Activated T-helper 1 cell treated with anti-CD3 and anti-CD28 coated beads, Interleukin-2, amount 50 U/mL, for 16 hours (primary cell): ENCODE data around the gene MRPL34.

Experiments
- DNase-seq, 2 donors: peaks; one replicate each; pipeline ENCODE4 v3.0.0-alpha.2; 2020; ENCODE audit warnings: low read depth in 1 of 2, low spot score in 1 of 2

The MRPL34 gene

DNA sequence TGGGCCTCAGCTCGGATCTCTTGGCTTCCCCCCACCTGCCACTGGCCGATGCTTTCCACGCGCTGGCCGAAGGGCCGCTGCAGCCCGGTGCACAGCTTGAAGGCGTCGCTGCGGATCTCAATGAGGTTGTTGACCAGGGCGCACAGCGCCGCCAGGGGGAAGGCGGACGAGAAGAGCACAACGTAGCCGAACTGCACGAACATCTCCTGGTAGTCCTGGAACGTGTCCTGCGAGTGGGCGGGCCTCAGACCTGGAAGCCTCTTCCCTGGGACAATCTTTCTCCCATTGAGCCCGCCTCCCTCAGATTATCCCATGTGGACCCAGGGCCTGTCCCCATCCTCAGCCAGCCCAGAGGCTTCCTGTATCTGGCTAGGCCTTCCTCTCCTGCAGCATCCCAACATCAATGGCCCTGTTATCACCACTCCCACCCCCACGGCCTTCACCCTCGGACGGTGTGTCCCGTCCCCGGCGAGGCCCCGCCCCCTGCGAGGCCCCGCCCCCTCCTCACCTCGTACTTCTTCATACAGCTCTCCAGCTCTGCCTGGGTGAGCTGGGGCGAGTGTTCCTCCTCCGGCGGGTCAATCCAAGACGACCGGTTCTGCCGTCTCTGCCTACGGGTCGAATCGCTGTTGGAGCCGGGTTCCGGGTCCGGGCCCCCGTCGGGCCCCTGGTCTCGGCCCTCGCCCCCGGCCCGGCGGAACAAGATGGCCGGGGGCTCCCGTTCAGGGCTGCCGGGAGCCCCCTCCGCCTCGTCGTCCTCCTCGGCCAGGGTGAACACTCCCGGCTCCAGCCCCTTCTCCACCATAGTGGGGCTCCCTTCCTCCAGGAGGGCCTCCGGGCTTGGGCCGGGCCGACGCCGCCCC, 22.2 kb downstream of the MRPL34 start:
- peak in 1 of 2 donors; percentile 42 for DNase-seq

DNA sequence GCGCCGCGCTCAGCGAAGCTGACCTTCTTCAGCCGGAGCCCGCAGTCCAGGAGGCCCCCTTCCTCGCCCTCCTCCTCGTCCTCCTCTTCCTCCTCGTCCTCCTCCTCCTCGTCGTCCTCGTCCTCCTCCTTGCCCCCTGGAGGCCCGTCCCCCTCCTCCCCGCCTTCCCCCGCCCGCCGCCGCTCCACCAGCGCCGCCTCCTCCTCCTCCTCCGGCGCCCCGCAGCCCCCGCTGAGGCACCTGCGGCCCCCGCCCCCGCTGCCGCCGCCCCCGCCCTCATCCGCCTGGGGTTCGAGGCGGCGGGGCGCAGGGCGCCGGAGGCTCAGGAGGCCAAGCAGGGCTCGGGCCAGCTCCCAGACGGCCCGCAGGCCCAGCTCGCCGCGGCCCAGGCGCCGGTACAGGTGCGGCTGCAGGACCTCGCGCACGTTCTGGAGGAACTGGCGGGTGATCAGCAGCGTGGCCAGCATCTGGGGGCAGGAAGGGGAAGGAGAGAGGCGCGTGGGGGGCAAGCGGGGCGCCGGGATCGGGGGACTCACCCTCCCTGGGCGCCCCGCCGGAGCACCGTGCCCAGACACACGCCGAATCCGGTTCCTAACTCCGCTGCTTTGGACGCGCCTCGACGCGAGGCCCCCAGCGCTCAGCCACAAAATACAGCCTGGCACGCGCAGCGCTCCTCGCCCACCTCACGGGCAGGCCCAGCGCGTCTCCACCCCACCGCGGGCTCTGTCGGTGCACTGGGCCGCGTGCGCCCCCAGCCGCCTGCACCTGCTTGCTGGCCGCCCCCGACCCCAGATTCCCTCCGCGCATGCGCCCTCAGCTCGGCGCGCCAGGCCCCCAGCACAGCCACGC, 23.1 kb downstream of the MRPL34 start:
- no peak for DNase-seq

DNA sequence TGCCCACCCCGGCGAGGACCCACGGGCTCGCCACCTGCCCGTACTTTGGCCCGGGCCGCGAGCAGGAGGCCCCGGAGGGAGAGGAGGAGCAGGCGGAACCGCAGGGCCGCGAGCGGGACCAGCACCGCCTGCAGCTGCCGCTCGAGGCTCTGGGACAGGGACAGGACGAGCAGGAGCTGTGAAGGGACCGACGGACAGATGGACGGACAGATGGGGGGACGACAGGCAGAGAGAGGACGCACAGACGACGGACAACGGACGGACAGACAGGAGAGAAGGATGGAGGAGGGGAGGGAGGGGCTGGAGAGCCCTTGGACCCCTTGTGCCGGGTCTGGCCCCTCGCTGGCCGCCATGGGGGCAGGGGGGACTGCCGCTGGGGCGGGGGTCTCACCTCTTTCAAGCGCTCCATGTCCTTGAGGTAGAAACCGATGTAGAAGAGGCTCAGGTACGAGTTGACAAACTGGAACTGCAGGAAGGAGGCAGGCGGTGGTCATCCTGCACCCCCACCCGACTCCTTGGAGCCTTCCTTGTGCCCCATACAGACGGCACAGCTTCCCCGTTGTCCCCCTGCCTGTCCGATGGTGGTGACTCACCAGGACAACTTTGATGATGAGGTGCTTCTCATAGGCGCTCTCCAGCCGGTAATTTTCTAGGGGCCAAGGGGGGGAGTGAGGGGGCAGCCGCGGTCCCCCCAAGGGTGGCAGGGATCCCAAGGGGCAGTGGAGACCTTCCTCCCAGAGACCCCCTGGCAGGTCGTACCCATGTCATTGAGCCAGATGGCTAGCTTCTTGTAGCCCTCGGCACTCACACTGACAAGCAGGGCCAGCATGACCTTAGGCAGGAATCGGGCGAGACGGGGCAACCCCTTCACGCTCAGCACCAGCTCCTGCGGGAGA, 23.9 kb downstream of the MRPL34 start:
- DNase-seq: no peak

DNA sequence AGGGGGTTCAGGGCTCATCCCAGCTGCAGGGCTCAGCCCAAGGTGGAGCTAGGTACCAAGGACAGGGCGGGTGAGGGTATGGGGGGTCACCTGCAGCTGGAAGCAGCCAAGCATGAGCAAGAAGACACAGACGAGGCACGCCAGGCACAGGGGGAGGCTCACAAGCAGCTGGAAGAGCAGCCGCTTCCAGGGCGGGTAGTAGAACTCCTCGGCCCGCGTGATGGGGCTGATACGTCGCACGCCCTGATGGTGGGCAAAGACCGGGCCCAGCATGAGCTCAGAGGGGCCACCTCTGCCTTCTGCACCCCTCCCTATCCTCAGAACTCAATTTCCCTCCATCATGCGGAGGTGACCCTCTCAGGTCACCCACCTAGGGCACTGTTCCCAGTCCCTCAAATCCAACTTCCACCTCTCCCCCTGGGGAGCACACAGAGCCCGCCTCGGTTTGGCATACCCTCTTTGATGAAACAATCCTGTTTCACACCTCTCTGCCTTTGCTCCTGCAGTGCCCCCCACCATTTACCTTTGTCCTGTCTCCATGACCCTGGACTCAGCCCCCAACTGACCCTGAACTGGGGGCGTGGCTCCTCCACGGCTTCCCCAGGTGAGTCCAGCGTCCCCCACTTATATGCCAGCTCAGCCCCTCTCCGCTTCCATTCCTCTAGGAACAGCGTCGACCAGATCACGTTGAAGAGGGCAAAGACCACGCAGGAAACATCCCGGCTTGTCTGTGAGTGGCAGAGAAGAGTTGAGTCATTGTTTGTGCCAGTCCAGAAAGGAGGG, 24.8 kb downstream of the MRPL34 start:
- no peak for DNase-seq

DNA sequence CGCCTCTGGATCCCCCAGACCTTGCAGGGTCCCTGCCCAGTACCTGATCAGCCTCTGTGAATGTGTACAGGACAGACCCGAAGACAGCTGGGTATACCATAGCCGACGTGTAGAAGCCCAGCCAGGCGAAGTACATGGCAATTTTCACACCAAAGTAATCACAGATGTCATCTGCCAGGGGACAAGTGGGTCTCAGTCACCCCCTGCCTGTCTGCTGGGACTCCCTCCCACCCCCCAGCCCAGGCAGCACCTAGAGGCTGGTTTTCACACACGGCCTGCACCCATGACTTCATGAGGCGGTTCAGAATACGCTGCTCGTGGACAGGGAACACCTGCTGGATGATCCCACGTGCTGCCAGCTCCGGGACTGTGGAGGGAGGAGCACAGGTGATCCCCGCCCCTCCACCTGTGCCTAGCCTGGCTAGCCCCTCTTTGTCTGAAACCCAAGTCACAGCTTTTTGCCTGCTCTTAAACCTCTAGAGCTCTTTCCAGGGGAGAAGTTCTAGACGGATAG, 25.4 kb downstream of the MRPL34 start:
- DNase-seq: no peak

DNA sequence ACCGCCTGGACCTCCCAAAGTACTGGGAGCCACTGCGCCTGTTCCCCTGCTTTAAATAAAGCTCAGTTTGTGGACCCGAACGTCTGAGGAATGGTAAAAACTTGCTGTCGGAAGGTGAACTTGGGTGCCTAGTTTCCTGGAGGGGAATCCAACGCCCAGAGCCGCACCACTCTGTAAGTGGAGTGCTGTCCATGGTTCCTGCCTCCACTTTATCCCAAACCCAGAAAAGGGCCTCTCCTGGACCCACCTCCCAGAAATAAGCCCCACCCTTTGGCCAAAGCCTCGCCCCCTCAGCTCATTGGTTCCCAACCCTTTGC, 26.6 kb downstream of the MRPL34 start:
- no peak for DNase-seq

DNA sequence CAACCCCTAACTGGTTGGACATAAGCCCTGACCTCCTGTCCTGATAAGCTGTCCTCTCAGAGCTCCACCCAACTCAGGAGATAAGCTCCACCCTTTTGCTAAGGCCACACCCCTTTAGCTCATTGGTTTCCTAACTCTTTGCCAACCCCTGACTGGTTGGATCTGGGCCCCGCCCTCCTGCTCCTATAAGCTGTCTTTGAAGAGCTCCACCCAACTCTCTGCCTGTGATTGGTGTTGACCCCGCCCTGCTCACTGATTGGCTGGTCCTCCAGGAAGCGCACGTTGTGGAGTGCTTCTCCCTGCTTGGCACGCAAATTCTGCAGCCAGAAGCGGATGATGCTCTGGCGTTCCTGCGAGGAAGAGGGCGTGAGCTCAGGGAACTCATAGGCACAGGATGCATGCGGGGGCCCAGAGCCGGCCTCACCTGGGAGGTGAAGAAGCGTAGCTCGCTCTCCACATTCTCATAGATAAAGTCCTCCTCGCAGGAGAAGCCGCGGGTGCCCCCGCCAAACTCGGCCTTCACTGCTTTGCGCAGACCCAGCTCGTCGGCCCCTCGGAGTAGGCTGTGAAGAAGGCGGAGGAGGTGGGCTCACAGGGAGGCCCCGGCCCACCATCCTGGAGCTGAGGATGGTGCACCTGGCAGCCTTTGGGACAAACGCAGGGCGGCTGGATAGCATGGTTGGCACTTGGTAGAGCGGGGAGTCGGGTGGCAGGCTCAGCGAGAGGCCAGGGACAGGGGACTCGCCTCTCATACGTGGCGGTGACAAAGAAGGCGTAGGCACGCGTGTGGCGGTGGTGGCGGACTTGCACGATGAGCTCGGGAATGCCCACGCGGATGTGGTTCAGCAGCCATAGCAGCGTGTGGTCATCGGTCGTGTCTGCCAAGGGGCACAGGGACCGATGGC, 27.3 kb downstream of the MRPL34 start:
- no peak for DNase-seq

DNA sequence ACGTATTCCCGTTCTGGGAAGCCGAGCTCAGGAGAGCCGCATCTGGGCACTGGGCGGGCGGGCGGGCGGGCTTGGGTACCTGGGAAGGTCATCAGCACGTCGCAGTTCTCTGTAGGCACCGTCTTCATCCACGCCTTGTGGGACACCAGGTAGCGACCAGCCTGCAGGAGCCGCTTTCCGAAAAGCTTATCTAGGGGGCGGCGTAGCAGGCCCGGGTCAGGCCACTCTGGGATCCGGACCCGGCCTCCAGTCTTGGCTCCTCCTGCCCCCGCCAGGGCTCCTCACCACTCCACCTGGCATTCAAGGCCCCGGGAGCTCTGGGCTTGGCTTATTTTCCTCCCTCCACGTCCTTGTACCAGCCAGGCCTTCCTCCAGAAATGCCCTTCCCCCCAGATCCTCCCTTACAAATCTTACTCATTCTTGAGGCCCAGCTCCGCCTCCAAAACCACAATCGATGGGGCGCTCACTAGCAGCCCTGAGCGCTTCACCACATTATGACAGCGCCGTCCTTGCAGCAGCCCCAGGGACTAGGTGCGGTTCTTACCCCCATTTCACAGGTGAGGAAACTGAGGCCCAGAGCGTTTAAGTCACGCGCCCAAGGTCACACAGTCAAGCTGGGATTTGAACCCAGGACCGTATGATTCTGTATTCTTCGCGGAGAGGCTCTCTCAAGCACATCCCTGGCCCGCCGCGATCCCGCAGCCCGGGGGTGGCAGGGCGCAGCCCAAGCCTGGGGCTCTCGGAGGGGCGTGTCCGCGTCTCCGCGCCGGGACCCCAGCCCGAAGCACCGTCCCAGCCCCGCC, 28.1 kb downstream of the MRPL34 start:
- DNase-seq: peak; percentile 52 to 57

DNA sequence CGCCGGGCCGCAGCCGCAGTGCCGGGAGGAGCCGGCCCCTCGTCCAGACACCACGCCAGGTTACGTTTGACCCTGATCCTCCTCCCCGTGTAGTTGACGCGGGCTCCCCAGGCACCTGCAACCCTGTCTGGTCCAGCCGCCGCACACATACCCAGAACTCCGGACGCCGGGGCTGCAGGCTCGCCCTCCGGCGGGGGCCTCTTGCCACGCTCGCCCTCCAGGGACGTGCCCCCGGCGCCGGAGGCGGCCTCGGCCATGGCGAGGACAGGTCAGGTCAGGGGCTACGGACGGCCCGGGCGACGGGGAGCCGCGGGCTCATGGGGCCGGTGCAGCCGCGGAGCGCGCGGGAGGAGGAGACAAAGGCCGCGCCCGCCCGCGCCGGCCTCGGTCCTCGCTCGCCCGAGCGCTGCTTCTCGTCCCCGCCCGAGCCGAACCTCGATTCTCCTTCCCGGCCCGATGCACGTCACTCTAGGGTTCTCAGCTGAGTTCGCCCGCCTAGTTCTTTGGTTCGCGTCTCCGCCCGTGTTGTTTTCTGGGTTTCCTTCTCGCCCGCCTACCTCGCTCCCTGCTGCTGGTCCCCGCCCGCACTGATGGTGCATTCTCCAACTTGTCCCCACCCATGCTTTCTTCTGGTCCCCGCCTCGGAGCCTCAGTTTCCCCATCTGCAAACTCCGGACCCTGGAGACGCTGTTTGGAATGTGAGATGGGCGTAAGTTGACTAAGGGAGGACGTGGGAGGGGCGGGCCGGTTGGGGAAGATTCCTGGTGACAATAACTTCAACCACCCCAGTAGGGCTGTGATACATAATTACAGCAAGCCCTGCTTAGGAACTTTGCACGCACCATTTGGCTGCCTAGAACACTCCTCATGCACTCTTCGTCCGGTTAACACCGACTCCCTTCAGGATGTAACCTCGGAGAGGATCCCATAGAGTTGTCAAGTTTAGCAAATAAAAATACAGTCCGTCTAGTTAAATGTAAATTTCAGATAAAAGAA, 29.0 kb downstream of the MRPL34 start, which contains the start of gene ANO8:
ANO8 (minus strand) TSS at position 442 of the 996 bp plus-strand sequence; CDS start at position 257, 185 bp downstream.
- DNase-seq: peak; percentile 84 to 95

DNA sequence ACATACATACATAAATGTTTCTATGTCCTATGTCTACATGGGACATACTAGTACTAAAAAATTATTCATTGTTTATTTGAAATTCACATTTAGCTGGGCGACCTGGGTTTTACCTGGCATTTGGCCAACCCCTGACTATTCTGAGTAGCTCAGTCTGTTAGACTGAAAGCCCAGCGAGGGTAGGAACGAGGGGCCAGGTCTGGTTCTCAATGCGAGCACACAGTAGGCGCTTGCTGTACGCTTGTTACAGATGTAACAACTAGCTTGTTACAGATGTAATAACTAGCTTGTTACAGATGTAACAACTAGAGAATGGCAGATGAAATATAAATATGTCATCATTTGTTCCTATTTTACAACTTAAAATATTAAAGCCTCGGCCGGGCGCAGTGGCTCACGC, 29.9 kb downstream of the MRPL34 start:
- DNase-seq: no peak

DNA sequence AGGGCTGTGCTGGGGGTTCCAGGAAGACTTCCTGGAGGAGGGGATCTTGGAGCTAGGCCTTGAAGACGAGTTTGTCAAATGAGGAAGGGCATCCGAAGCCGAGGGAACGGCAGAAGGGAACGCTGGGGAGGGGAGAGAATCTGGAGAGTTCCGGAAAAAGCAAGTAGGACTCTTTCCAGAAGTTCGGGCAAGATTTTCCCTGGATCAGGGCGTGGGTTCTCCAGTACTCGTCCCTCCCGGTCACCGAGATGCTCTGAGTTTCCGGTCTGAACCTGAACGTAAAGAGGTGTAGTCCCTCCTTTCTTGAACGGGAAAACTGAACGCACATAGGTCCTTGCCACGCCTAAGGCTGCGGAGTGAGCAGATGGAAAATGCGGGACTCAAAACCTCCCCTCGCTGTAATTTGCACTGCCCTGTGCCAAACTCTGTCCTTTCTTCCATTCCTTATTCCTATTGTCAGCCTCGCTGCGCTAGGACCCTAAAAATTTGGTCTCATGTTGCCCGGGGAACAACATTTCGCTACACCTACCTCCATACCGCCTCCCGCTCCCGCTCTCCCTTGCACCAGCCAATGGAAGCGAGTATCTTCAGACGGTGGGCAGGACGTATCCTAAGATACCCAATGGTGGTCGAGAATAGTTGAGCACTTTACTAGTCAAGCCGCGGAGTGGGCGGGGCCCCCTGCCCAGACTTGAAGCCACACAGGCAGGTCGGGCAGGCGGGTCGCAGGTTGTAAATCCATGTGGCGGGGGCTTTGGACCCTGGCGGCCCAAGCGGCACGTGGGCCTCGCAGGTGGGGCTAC, 31.4 kb downstream of the MRPL34 start, which contains the start of gene GTPBP3:
GTPBP3 (plus strand) TSS at position 682 of the 803 bp plus-strand sequence; CDS start at position 741, 59 bp downstream.
- DNase-seq: peak; percentile 91 to 92

DNA sequence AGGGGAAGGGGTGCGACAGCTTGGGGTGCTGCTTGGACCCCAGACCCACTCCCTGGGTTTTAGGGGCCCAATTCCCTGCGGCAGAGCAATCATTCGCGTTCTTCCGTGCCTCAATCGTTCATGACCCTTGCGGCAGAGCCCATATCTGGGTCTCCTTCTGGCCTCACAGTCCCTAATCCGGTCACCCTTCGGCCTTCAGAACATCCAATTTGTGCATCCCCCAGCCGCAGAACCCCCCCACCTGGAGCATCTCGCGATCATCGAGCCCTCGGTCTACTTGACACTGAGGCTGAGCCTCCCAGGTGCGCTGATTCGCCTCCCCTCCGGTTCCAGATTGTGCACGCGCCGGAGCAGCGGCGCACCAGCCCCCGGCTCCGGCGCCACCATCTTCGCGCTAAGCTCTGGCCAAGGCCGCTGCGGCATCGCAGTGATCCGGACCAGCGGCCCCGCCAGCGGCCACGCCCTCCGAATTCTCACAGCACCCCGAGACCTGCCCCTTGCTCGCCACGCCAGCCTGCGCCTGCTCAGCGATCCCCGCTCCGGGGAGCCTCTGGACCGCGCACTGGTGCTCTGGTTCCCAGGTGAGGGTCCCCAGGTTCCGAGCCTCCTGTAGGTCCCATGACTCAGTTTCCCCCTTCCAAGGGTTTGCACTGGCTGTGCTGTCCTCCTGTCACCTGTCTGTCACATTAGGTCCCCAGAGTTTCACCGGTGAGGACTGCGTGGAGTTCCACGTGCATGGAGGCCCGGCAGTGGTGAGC, 32.2 kb downstream of the MRPL34 start:
- no peak for DNase-seq

DNA sequence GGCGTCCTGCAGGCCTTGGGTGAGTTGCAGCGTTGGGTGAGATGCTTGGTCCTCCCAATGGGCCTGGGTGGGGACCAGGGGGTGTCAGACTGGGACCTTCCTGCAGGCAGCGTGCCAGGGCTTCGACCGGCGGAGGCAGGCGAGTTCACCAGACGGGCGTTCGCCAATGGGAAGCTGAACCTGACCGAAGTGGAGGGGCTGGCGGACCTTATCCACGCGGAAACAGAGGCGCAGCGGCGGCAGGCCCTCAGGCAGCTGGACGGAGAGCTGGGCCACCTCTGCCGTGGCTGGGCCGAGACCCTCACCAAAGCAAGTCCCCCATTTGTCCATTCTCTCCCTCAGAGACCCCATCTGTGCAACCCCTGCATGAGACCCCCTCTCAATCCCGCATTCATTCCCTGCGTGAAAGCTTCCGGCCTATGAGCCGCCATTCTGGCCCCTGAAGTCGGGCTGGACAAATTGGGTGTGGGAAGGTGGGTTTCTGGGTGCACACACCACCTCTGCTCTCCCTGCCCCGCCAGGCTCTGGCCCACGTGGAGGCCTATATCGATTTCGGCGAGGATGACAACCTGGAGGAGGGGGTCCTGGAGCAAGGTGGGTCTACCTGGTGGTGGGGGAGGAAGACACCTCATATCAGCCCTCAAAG, 32.9 kb downstream of the MRPL34 start:
- no peak for DNase-seq

DNA sequence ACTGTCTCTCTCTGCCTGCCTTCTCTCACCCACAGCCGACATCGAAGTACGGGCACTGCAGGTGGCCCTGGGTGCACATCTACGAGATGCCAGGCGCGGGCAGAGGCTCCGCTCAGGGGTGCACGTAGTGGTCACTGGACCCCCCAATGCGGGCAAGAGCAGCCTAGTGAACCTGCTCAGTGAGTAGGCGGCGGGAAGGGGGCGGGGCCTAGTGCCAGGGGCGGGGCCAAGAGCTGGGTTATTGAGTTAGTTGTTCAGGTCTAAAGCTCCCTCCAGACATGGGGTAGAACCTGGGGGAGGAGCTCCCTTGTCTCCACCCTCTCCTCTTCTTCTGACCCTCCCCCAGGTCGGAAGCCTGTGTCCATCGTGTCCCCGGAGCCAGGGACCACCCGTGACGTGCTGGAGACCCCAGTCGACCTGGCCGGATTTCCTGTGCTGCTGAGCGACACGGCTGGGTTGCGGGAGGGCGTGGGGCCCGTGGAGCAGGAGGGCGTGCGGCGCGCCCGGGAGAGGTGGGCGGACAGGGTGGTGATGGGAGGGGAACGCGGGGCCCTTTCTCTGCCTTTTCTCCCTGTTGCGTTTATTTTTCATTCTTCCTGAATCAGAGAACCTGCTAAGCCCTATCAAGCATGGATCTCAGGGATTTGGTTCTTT, 33.5 kb downstream of the MRPL34 start:
- DNase-seq: no peak
